ENCODE data around the gene GINS1.
"Not testable (repeated sequence)": the region's sequence is repeated elsewhere in the genome, so short reads cannot be mapped to it uniquely, and the experiment has no call there.

DNA sequence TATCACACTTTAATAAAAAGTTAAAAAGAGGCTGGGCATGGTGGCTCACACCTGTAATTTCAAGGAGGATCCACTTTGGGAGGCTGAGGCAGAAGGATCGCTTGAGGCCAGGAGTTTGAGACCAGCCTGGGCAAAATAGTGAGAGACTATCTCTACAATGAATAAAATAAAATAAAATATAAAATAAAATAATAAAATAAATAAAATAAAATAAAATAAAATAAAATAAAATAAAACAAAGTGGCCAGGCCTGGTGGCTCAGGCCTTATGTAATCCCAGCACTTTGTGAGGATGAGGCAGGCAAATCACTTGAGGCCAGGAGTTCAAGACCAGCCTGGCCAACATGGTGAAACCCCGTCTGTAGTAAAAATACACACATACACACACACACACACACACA, 65.8 kb downstream of the GINS1 start:
- not testable (repeated sequence) for TF ChIP-seq SP1 (IDR thresholded peaks at IDR 0.05; ENCODE audit: low read depth); RAD21 (IDR thresholded peaks at IDR 0.05; ENCODE audit: low read depth); POLR2A (IDR thresholded peaks at IDR 0.05; ENCODE audit: borderline replicate concordance, extremely low read depth, insufficient read depth, insufficient read length); POLR2AphosphoS5 (IDR thresholded peaks at IDR 0.05; ENCODE audit: low read depth, low read length); CEBPB (IDR thresholded peaks at IDR 0.05; ENCODE audit: low read depth); EZH2 (IDR thresholded peaks at IDR 0.05)
- TF ChIP-seq, protein P1, sequence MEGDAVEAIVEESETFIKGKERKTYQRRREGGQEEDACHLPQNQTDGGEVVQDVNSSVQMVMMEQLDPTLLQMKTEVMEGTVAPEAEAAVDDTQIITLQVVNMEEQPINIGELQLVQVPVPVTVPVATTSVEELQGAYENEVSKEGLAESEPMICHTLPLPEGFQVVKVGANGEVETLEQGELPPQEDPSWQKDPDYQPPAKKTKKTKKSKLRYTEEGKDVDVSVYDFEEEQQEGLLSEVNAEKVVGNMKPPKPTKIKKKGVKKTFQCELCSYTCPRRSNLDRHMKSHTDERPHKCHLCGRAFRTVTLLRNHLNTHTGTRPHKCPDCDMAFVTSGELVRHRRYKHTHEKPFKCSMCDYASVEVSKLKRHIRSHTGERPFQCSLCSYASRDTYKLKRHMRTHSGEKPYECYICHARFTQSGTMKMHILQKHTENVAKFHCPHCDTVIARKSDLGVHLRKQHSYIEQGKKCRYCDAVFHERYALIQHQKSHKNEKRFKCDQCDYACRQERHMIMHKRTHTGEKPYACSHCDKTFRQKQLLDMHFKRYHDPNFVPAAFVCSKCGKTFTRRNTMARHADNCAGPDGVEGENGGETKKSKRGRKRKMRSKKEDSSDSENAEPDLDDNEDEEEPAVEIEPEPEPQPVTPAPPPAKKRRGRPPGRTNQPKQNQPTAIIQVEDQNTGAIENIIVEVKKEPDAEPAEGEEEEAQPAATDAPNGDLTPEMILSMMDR (IDR thresholded peaks at IDR 0.05 in 2 of 3, conservative IDR thresholded peaks at IDR 0.05 in 1 of 3; ENCODE audit: borderline replicate concordance in 1 of 3, insufficient read depth in 1 of 3, low read depth in 2 of 3, low read length in 2 of 3), result not testable (repeated sequence)
- TF ChIP-seq, protein P2, sequence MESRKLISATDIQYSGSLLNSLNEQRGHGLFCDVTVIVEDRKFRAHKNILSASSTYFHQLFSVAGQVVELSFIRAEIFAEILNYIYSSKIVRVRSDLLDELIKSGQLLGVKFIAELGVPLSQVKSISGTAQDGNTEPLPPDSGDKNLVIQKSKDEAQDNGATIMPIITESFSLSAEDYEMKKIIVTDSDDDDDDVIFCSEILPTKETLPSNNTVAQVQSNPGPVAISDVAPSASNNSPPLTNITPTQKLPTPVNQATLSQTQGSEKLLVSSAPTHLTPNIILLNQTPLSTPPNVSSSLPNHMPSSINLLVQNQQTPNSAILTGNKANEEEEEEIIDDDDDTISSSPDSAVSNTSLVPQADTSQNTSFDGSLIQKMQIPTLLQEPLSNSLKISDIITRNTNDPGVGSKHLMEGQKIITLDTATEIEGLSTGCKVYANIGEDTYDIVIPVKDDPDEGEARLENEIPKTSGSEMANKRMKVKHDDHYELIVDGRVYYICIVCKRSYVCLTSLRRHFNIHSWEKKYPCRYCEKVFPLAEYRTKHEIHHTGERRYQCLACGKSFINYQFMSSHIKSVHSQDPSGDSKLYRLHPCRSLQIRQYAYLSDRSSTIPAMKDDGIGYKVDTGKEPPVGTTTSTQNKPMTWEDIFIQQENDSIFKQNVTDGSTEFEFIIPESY (IDR thresholded peaks at IDR 0.05; ENCODE audit: extremely low read depth, insufficient replicate concordance, low read length), result not testable (repeated sequence)
- TF ChIP-seq, protein P3, sequence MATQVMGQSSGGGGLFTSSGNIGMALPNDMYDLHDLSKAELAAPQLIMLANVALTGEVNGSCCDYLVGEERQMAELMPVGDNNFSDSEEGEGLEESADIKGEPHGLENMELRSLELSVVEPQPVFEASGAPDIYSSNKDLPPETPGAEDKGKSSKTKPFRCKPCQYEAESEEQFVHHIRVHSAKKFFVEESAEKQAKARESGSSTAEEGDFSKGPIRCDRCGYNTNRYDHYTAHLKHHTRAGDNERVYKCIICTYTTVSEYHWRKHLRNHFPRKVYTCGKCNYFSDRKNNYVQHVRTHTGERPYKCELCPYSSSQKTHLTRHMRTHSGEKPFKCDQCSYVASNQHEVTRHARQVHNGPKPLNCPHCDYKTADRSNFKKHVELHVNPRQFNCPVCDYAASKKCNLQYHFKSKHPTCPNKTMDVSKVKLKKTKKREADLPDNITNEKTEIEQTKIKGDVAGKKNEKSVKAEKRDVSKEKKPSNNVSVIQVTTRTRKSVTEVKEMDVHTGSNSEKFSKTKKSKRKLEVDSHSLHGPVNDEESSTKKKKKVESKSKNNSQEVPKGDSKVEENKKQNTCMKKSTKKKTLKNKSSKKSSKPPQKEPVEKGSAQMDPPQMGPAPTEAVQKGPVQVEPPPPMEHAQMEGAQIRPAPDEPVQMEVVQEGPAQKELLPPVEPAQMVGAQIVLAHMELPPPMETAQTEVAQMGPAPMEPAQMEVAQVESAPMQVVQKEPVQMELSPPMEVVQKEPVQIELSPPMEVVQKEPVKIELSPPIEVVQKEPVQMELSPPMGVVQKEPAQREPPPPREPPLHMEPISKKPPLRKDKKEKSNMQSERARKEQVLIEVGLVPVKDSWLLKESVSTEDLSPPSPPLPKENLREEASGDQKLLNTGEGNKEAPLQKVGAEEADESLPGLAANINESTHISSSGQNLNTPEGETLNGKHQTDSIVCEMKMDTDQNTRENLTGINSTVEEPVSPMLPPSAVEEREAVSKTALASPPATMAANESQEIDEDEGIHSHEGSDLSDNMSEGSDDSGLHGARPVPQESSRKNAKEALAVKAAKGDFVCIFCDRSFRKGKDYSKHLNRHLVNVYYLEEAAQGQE (IDR thresholded peaks at IDR 0.05; ENCODE audit: low read depth), result not testable (repeated sequence)

Data from HCT116 (cell line).